CD8-positive, alpha-beta memory T cell (primary cell): ENCODE measurements around the gene SCTR. TPM values are rescaled to one million over a fixed set of nuclear protein-coding genes. Genes with fewer than 3 reads are reported as not detected.

Experiments
- CTCF ChIA-PET: fragments of 350-600 bp; sonication (Branson Sonifier 250); formaldehyde crosslinking; loops from one replicate; lab custom pipeline; 2021; ENCODE audit warnings: antibody characterized with exemption; lab: Charles Lee
- POLR2A ChIA-PET: fragments of 350-600 bp; sonication (Branson Sonifier 250); formaldehyde crosslinking; loops from one replicate; lab custom pipeline; 2021; ENCODE audit warnings: antibody characterized with exemption; lab: Charles Lee
- DNase-seq, 5 donors: peaks; one replicate each; pipeline versions ENCODE4 v3.0.0 to v3.0.0-alpha.2; 2020 to 2022; ENCODE audit warnings: mixed read lengths in 1 of 5
- H3K27ac ChIP-seq: one replicate; pipeline ENCODE4 v1.7.0; 2013; ENCODE audit warnings: low read depth, mild to moderate bottlenecking, low read length, moderate library complexity
- H3K27me3 ChIP-seq: 2 replicates; pipeline ENCODE4 v1.7.0; 2013; ENCODE audit warnings: low read length, mild to moderate bottlenecking; ENCODE audit not compliant: insufficient read depth, poor library complexity, severe bottlenecking
- H3K36me3 ChIP-seq: 2 replicates; pipeline ENCODE4 v1.7.0; 2013; ENCODE audit warnings: mild to moderate bottlenecking, low read length, moderate library complexity; ENCODE audit not compliant: insufficient read depth
- H3K4me1 ChIP-seq: 2 replicates; pipeline ENCODE4 v1.7.0; 2013; ENCODE audit warnings: mild to moderate bottlenecking, low read length, moderate library complexity; ENCODE audit not compliant: insufficient read depth
- H3K4me3 ChIP-seq: 2 replicates; pipeline ENCODE4 v1.7.0; 2013; ENCODE audit warnings: mild to moderate bottlenecking, low read length
- H3K9me3 ChIP-seq: 2 replicates; pipeline ENCODE4 v1.7.0; 2013; ENCODE audit warnings: mild to moderate bottlenecking, low read length
- H3K27ac Mint-ChIP-seq, 8 donors: one replicate each; pipeline ENCODE4 v1.8.0; 2020 to 2021; ENCODE audit warnings: mixed read lengths in 8 of 8, mild to moderate bottlenecking in 6 of 8, inconsistent platforms in 3 of 8, moderate library complexity in 3 of 8
- H3K27me3 Mint-ChIP-seq, 2 donors: one replicate each; pipeline ENCODE4 v1.8.0; 2020 to 2021; ENCODE audit warnings: mixed read lengths in 2 of 2, mild to moderate bottlenecking in 1 of 2, moderate library complexity in 1 of 2
- H3K36me3 Mint-ChIP-seq, 3 donors: one replicate each; pipeline ENCODE4 v1.8.0; 2020 to 2021; ENCODE audit warnings: mixed read lengths in 3 of 3, inconsistent platforms in 1 of 3, mild to moderate bottlenecking in 1 of 3
- H3K4me1 Mint-ChIP-seq, 3 donors: one replicate each; pipeline ENCODE4 v1.8.0; 2020 to 2021; ENCODE audit warnings: mixed read lengths in 3 of 3, inconsistent platforms in 1 of 3, mild to moderate bottlenecking in 1 of 3
- H3K4me3 Mint-ChIP-seq, 7 donors: one replicate each; pipeline ENCODE4 v1.8.0; 2020 to 2021; ENCODE audit warnings: mixed read lengths in 7 of 7, mild to moderate bottlenecking in 6 of 7, moderate library complexity in 4 of 7, inconsistent platforms in 2 of 7
- H3K9me3 Mint-ChIP-seq, 5 donors: one replicate each; pipeline ENCODE4 v1.8.0; 2020 to 2022; ENCODE audit warnings: mixed read lengths in 5 of 5, mild to moderate bottlenecking in 3 of 5, moderate library complexity in 2 of 5, inconsistent platforms in 1 of 5
- polyA plus RNA-seq: library from polyadenylated mRNA; unstranded; fragments of 300-500 nt; fragmentation: Illumina TruSeq; gene quantifications from one replicate; pipeline ENCODE4 v1.2.3, GENCODE V29; 2021
- total RNA-seq, 2 experiments: library from RNA; stranded (reverse); gene quantifications; one replicate each; pipeline ENCODE4 v1.2.3, GENCODE V29; 2021

Gene SCTR
- total and polyA plus RNA-seq, 3 experiments from 2014 or later = not detected

DNA sequence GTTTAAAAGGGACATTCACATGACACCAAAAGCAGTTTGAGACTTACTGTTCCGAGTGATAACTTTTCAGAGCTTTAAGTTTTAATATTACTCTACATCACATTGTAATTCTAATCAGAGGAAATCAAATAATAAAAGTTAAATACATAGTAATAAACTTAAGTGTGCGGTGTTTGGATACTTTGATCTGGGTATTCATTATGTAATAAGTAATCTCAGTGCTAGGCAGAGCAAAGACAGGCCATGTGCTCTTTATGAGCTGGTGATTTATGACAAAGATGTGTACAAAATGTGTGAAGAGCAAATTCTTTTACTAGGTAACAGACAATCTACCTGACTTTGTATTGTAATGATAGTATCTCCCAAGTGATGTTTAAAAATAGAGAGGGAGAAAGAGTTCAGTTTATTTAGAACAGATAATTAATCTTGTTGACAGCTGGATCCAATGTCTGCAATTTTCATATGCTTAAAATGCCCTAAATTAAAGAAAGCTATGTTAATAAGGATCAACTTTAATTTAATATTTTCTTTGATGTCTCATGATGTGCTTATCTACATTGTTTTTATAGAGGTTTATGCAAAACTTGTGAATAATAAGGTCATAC, 24.3 kb upstream of the SCTR start:
- Mint-ChIP-seq H3K27ac (no peak overlapping the region), H3K27me3 (peaks cover 26 to 31% of the 10 kb centered on the region in 2 donors), H3K36me3 (no peaks in the 10 kb centered on the region), H3K9me3 (peaks cover 0 to 3% (median 0%) of the 10 kb centered on the region in 5 donors), H3K4me3 (no peak overlapping the region), H3K4me1 (peaks cover 5 to 6% (median 5%) of the 10 kb centered on the region in 3 donors)
- Histone ChIP-seq H3K36me3 (no peaks in the 10 kb centered on the region), H3K27ac (no peak overlapping the region), H3K9me3 (no peaks in the 10 kb centered on the region), H3K27me3 (no peaks in the 10 kb centered on the region), H3K4me1 (no peaks in the 10 kb centered on the region), H3K4me3 (no peak overlapping the region)
- POLR2A ChIA-PET = no interaction called here
- CTCF ChIA-PET = no interaction called here
- DNase-seq = no peak

DNA sequence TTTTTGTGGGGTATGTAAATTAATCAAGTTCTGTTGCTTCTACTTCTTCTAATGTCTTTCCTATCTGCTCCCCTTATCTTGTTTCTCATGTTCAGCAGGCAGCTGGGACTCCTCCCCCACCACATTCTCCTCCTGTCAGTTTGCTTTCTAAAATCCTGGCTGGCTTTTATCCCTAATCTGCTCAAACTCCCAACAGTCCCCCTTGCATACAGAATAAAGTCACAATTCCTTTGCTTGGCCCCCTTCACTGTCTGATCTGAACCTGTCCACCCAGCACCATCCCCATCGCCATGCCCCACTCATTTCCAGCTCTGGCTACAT, 22.1 kb upstream of the SCTR start:
- Histone ChIP-seq H3K4me1 (no peaks in the 10 kb centered on the region), H3K27me3 (peaks cover 3% of the 10 kb centered on the region), H3K27ac (no peak overlapping the region), H3K36me3 (no peaks in the 10 kb centered on the region), H3K9me3 (no peaks in the 10 kb centered on the region), H3K4me3 (no peak overlapping the region)
- H3K27me3 Mint-ChIP-seq = peaks cover 43 to 46% of the 10 kb centered on the region in 2 donors
- H3K27ac Mint-ChIP-seq = no peak overlapping the region
- POLR2A ChIA-PET = no interaction called here
- peaks cover 10 to 12% (median 11%) of the 10 kb centered on the region in 3 donors for H3K4me1 Mint-ChIP-seq
- CTCF ChIA-PET = no interaction called here
- H3K4me3 Mint-ChIP-seq = no peak overlapping the region
- H3K9me3 Mint-ChIP-seq = peaks cover 0 to 7% (median 2%) of the 10 kb centered on the region in 5 donors
- H3K36me3 Mint-ChIP-seq = peaks cover 0 to 3% (median 0%) of the 10 kb centered on the region in 3 donors
- DNase-seq = no peak

DNA sequence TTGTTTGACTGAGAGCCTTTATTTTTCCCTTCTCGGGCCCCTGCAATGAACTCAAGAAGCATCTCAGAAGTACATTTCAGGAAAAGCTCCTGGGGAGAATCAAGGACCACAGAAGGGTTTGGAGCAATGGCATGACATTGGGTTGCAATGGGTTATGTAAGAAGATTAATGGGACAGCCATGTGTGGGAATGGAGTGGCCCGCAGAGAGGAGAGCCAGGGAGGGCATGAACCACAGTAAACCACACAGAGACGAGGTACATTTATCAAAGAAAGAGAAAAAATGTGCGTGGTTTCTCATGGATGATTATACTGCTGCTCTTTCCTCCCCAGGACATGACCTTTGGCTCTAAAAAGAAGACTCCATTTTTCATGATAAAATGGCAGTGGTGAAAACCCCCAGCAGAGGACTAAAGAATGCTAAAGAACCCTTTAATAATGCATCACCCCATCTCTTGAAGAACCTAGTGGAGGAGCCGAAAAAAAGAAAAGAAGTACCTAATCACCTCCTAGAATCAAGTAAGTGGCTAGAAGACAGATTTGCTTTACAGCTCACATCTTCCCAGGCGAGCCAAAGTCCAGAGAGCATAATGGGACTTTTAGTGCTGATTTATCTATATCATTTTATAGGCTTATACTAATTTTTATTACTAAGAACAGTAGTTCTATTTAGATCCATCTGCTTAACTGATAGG, 21.6 kb upstream of the SCTR start:
- CTCF ChIA-PET = no interaction called here
- Mint-ChIP-seq H3K27ac (no peak overlapping the region), H3K4me3 (no peak overlapping the region), H3K27me3 (peaks cover 45 to 51% of the 10 kb centered on the region in 2 donors), H3K4me1 (peaks cover 10 to 12% (median 11%) of the 10 kb centered on the region in 3 donors), H3K36me3 (peaks cover 0 to 3% (median 0%) of the 10 kb centered on the region in 3 donors), H3K9me3 (peaks cover 0 to 7% (median 3%) of the 10 kb centered on the region in 5 donors)
- no peak for DNase-seq
- Histone ChIP-seq H3K36me3 (no peaks in the 10 kb centered on the region), H3K9me3 (no peaks in the 10 kb centered on the region), H3K27ac (no peak overlapping the region), H3K4me1 (no peaks in the 10 kb centered on the region), H3K27me3 (peaks cover 3% of the 10 kb centered on the region), H3K4me3 (no peak overlapping the region)
- POLR2A ChIA-PET = no interaction called here

DNA sequence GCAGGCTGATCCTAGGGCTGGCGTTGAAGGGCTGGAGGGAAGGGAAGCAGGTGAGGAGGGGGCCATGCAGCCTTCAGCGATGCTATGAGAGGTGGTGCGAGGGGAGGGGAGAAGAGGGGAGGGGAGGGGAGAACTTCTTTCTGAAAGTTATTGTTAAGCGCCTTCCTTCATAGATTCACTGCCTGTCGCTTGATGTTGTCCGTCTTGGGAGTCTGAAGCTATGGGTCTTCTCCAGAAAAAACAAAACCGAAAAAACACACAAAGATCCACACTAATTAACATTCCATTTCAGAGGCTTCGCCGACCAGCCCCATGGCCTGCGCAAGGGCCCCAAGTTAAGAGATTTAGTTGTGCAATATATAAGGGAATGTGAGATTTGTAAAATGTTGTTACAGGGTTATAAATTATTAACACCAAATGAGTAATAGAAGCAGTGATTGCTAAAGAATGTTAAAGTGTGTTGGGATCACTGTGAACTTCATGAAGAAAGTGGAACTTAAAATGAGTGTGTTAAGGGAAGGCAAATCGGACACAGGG, 20.7 kb upstream of the SCTR start:
- ChIA-PET CTCF (no interaction called here), POLR2A (no interaction called here)
- no peak for DNase-seq
- Histone ChIP-seq H3K36me3 (no peaks in the 10 kb centered on the region), H3K4me3 (no peak overlapping the region), H3K4me1 (no peaks in the 10 kb centered on the region), H3K27me3 (peaks cover 3% of the 10 kb centered on the region), H3K9me3 (no peaks in the 10 kb centered on the region), H3K27ac (no peak overlapping the region)
- H3K27me3 Mint-ChIP-seq = peaks cover 52 to 59% of the 10 kb centered on the region in 2 donors
- peak overlapping the region in 5 of 7 donors; percentile 9 to 35 (median 22) for H3K4me3 Mint-ChIP-seq
- peaks cover 0 to 3% (median 0%) of the 10 kb centered on the region in 3 donors for H3K36me3 Mint-ChIP-seq
- H3K9me3 Mint-ChIP-seq = peaks cover 0 to 8% (median 3%) of the 10 kb centered on the region in 5 donors
- H3K4me1 Mint-ChIP-seq = peaks cover 10 to 12% (median 11%) of the 10 kb centered on the region in 3 donors
- no peak overlapping the region for H3K27ac Mint-ChIP-seq

DNA sequence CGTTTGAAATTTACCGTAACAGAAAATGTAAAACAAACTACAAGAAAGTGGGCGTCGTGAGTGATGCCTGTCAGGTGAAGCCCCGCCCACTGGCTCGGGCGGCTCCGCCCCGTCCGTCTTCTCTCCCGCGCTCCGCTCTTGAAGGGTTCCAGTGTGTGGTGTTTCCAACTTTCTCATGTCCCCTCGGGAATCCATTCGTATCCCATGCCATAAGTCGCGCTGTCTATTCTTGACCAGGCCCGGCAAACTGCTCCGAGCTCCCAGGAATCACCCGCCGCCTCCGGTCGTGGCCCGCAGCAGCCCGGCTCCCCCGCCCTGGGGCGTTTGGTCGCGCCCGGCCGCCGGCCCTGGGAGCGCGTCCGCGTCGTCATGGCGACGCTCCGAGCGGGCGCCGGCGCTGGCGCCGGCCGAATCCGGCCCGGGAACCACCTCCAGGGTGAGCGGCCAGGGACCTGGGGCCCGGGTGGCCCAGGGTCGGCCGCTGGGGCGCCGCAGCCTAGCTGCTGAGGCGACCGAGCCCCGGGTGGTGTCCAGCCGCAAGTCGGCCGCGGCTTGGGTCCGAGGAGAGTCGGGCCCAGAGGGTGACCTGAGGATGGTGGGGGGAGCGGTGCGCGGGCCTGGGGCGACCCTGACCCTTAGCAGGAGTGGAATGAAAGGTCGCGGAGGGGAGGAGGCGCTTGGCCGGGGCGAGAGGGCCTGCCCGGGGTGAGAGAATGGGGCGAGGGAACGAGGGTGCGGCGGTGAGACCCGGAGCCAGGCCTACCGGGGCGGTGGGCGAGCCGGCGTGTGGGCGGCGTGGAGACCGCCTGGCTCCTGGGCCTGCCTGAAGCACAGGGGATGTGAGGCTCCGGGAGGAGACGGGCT, 20.0 kb upstream of the SCTR start, which contains the start of gene CFAP221:
CFAP221 (plus strand) TSS at position 375 of the 864 bp plus-strand sequence. CDS start 1,683 bp downstream, outside the sequence.
- DNase-seq = peak in 1 of 5 donors; percentile 7

DNA sequence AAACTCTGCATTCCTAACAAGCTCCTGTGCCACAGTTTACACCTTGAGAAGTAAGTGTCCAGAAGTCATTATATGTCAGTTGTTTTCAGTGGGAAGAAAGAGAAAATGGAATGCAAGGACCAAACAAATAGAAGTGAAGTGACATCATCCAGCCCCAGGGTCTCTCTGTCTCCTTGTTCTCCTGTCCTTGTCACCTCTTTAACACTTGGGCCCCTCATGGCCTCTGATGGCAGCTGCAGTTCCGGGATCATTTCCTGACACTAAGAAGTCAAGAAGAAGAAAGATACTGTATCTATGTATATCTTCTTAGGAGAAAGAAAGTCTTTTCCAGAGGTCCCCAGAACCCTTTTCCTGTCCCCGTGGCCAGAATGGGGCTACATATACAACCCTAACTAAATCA, 17.2 kb upstream of the SCTR start:
- H3K9me3 Mint-ChIP-seq = peaks cover 0 to 11% (median 6%) of the 10 kb centered on the region in 5 donors
- no peak overlapping the region for H3K4me3 Mint-ChIP-seq
- POLR2A ChIA-PET = interaction anchor here (0.6 kb wide), 1 partner anchor 106 kb away, joined by 4 read pairs; no protein-coding TSS in a partner anchor
- no peaks in the 10 kb centered on the region for H3K36me3 ChIP-seq
- peaks cover 0 to 3% (median 0%) of the 10 kb centered on the region in 3 donors for H3K36me3 Mint-ChIP-seq
- peaks cover 58 to 63% of the 10 kb centered on the region in 2 donors for H3K27me3 Mint-ChIP-seq
- no peak overlapping the region for H3K4me3 ChIP-seq
- H3K27ac ChIP-seq = no peak overlapping the region
- no peaks in the 10 kb centered on the region for H3K9me3 ChIP-seq
- CTCF ChIA-PET = no interaction called here
- H3K27me3 ChIP-seq = peaks cover 3% of the 10 kb centered on the region
- no peak for DNase-seq
- H3K4me1 ChIP-seq = no peaks in the 10 kb centered on the region
- H3K27ac Mint-ChIP-seq = no peak overlapping the region
- peaks cover 10 to 12% (median 11%) of the 10 kb centered on the region in 3 donors for H3K4me1 Mint-ChIP-seq

More for the DNA sequence above, 20.0 kb upstream of the SCTR start, which contains the start of gene CFAP221:
- H3K4me3 ChIP-seq = no peak within 1 kb of the TSS
- peaks cover 0 to 3% (median 0%) of the 10 kb centered on the region in 3 donors for H3K36me3 Mint-ChIP-seq
- H3K27me3 Mint-ChIP-seq = peaks cover 56 to 61% of the 10 kb centered on the region in 2 donors
- no peaks in the 10 kb centered on the region for H3K9me3 ChIP-seq
- ChIA-PET CTCF (no interaction called here), POLR2A (no interaction called here)
- H3K4me1 ChIP-seq = no peaks in the 10 kb centered on the region
- peaks cover 3% of the 10 kb centered on the region for H3K27me3 ChIP-seq
- no peak within 1 kb of the TSS for H3K27ac ChIP-seq
- H3K9me3 Mint-ChIP-seq = peaks cover 0 to 8% (median 3%) of the 10 kb centered on the region in 5 donors
- peaks cover 10 to 12% (median 11%) of the 10 kb centered on the region in 3 donors for H3K4me1 Mint-ChIP-seq
- no peaks in the 10 kb centered on the region for H3K36me3 ChIP-seq
- H3K27ac Mint-ChIP-seq = no peak within 1 kb of the TSS
- H3K4me3 Mint-ChIP-seq = peak within 1 kb of the TSS in 5 of 7 donors; percentile 20 to 53 (median 52)

DNA sequence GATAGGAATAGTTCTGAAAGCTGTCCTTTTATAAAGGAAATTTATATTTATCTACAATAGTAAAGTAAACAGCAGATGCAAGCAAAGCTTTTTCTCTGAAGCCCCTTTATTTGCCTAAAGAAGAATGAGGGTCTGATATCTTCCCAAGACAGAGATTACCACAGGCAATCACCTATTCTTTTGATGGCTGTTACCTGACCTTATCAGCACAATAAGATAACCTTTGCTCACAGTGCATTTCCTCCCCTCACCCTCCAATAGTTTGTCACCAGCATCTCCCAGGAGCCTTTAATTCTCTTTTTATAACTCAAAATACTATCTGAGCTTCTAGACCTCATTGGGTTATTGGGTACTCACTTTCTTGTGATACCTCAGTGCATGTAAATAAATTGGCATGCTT, 13.5 kb upstream of the SCTR start:
- DNase-seq = no peak
- Mint-ChIP-seq H3K4me3 (no peak overlapping the region), H3K36me3 (no peaks in the 10 kb centered on the region), H3K4me1 (no peaks in the 10 kb centered on the region), H3K27ac (no peak overlapping the region), H3K27me3 (peaks cover 34% of the 10 kb centered on the region in 2 donors), H3K9me3 (peaks cover 18 to 31% (median 23%) of the 10 kb centered on the region in 5 donors)
- Histone ChIP-seq H3K4me1 (no peaks in the 10 kb centered on the region), H3K27ac (no peak overlapping the region), H3K36me3 (no peaks in the 10 kb centered on the region), H3K4me3 (no peak overlapping the region), H3K27me3 (no peaks in the 10 kb centered on the region), H3K9me3 (no peaks in the 10 kb centered on the region)
- CTCF ChIA-PET = no interaction called here
- POLR2A ChIA-PET = no interaction called here
